SW480 (cell line): Measurements from ENCODE around the gene DCLK1.
"Not testable (repeated sequence)": the region's sequence is repeated elsewhere in the genome, so short reads cannot be mapped to it uniquely, and the experiment has no call there.

Experiments
- DNase-seq: peaks from one replicate; pipeline ENCODE4 v3.0.0-alpha.2; 2016; ENCODE audit warnings: low spot score

The DCLK1 gene

GRCh38 chr13:35984776-35985453, 146.3 kb downstream of the DCLK1 start:
- no peak for DNase-seq

GRCh38 chr13:35984287-35984686, 146.9 kb downstream of the DCLK1 start:
- DNase-seq, result no peak

- not testable (repeated sequence) for DNase-seq
Observed at GRCh38 chr13:35983703-35984102, 147.5 kb downstream of the DCLK1 start.

- no peak for DNase-seq
Observed at GRCh38 chr13:35983206-35983605, 148.0 kb downstream of the DCLK1 start.

GRCh38 chr13:35979361-35979951, 151.7 kb downstream of the DCLK1 start:
- no peak for DNase-seq

GRCh38 chr13:35978607-35979316, 152.4 kb downstream of the DCLK1 start:
- DNase-seq, result peak; percentile 44

- no peak for DNase-seq
Observed at GRCh38 chr13:35977060-35977459, 154.1 kb downstream of the DCLK1 start.

- DNase-seq, result no peak
Observed at GRCh38 chr13:35976126-35976525, 155.1 kb downstream of the DCLK1 start.

GRCh38 chr13:35966951-35967350, 164.2 kb downstream of the DCLK1 start:
- DNase-seq, result not testable (repeated sequence)

- DNase-seq, result no peak
Observed at GRCh38 chr13:35966024-35966423, 165.2 kb downstream of the DCLK1 start.

- DNase-seq, result no peak
Observed at GRCh38 chr13:35965226-35965927, 165.8 kb downstream of the DCLK1 start.

GRCh38 chr13:35964863-35965180, 166.4 kb downstream of the DCLK1 start:
- no peak for DNase-seq

GRCh38 chr13:35964011-35964862, 166.9 kb downstream of the DCLK1 start:
- DNase-seq, result no peak

- DNase-seq, result peak; percentile 12
Observed at GRCh38 chr13:35961461-35962220, 169.5 kb downstream of the DCLK1 start.

GRCh38 chr13:35961002-35961401, 170.2 kb downstream of the DCLK1 start:
- DNase-seq, result no peak

GRCh38 chr13:35957996-35958395, 173.2 kb downstream of the DCLK1 start:
- no peak for DNase-seq

- DNase-seq, result no peak
Observed at GRCh38 chr13:35957241-35957731, 173.9 kb downstream of the DCLK1 start.

GRCh38 chr13:35956074-35956473, 175.1 kb downstream of the DCLK1 start:
- no peak for DNase-seq

GRCh38 chr13:35954207-35954560, 177.0 kb downstream of the DCLK1 start:
- DNase-seq, result no peak

- DNase-seq, result peak; percentile 75
Observed at GRCh38 chr13:35953537-35954206, 177.5 kb downstream of the DCLK1 start.
